Breast epithelium (tissue), 3 donors: Measurements from ENCODE around the gene TOE1.

Source experiments
- CTCF ChIP-seq, 3 donors: fragments of 450-650 bp; IDR thresholded peaks; one replicate each; pipeline ENCODE4 v1.5.1; 2016 to 2017; ENCODE audit warnings: antibody characterized with exemption in 3 of 3, mild to moderate bottlenecking in 3 of 3, moderate library complexity in 3 of 3
- POLR2A ChIP-seq: fragments of 450-650 bp; IDR thresholded peaks from one replicate; pipeline ENCODE4 v1.6.1; 2016; ENCODE audit warnings: antibody characterized with exemption, mild to moderate bottlenecking, moderate library complexity

- TF ChIP-seq CTCF (IDR thresholded peaks at IDR 0.05) (no peak), POLR2A (no peak)
These were observed 24.3 kb downstream of the TOE1 start for GRCh38 chr1:45364294-45364693.
